ENCODE results near the gene TTLL10. TPM values are rescaled to one million over a fixed set of nuclear protein-coding genes. Genes with fewer than 3 reads are reported as not detected.

Gene TTLL10
- total and polyA plus RNA-seq, 2 donors from 2014 or later = 1.5 TPM; not detected in 1

DNA sequence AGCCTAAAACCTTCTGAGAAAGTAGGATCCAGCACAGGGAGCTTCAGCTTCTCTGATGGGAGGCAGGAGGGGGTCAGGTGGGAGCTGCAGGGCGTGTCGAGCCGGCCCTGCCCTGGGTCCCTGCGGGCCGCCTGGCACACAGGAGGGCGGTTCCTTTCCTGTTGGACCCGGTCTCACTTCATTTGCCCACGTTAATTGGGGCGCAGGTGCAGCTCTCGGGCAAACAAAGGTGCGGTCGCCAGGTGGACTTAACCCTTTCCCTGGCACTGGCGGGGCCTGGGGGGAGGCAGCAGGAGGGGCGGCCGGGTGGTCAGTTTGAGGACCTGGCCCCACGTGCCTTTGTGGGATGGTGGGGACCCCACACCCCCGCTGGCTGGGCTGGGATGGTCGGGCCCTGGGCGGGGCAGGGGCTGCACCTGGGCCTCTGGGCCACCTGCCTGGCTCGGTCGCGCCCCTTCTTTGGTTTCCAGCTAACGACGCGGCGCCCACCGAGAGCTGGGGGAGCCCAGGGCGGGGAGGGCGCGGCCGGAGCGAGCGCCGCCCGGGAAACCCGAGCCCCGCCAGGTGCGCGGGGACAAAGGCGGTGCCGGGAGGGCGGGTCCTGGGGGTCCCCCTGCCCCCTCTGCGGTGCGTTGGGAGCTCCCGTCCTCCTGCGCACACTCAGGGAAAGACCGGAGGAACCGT is 37.0 kb upstream of the TTLL10 start:
- Histone ChIP-seq H3K27me3 (ENCODE audit: control insufficient read depth, insufficient read depth, low read length) (no peaks in the 10 kb centered on the region), H3K9ac (ENCODE audit: low read length in 3 of 3) (no peak overlapping the region), H3K36me3 (ENCODE audit: control insufficient read depth in 2 of 3, insufficient read depth in 3 of 3, low read length in 3 of 3) (no peaks in the 10 kb centered on the region), H3K27ac (ENCODE audit: low read depth in 2 of 2, low read length in 2 of 2) (peak overlapping the region; percentile 57 to 60), H3K4me3 (ENCODE audit: low read length in 3 of 3) (no peak overlapping the region), H3K4me1 (ENCODE audit: control insufficient read depth in 2 of 3, insufficient read depth in 2 of 3, low read depth in 1 of 3, low read length in 3 of 3) (peaks cover 0 to 23% (median 10%) of the 10 kb centered on the region in 3 donors), H3K9me3 (ENCODE audit: control insufficient read depth in 2 of 3, insufficient read depth in 1 of 3, low read length in 3 of 3) (no peaks in the 10 kb centered on the region)
- TF ChIP-seq, protein P1, sequence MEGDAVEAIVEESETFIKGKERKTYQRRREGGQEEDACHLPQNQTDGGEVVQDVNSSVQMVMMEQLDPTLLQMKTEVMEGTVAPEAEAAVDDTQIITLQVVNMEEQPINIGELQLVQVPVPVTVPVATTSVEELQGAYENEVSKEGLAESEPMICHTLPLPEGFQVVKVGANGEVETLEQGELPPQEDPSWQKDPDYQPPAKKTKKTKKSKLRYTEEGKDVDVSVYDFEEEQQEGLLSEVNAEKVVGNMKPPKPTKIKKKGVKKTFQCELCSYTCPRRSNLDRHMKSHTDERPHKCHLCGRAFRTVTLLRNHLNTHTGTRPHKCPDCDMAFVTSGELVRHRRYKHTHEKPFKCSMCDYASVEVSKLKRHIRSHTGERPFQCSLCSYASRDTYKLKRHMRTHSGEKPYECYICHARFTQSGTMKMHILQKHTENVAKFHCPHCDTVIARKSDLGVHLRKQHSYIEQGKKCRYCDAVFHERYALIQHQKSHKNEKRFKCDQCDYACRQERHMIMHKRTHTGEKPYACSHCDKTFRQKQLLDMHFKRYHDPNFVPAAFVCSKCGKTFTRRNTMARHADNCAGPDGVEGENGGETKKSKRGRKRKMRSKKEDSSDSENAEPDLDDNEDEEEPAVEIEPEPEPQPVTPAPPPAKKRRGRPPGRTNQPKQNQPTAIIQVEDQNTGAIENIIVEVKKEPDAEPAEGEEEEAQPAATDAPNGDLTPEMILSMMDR (IDR thresholded peaks at IDR 0.05; ENCODE audit: borderline replicate concordance, extremely low read depth, insufficient read depth) = no peak
- intact Hi-C loops (cut with DNase I) = no loop called here
- peak in 4 of 5 donors; percentile 73 to 81 (median 76) for DNase-seq
- FAIRE-seq = no peak

- Histone ChIP-seq H3K27me3 (ENCODE audit: control insufficient read depth, insufficient read depth, low read length) (no peaks in the 10 kb centered on the region), H3K27ac (ENCODE audit: low read depth in 2 of 2, low read length in 2 of 2) (no peak overlapping the region), H3K9ac (ENCODE audit: low read length in 3 of 3) (no peak overlapping the region), H3K4me3 (ENCODE audit: low read length in 3 of 3) (no peak overlapping the region), H3K36me3 (ENCODE audit: control insufficient read depth in 2 of 3, insufficient read depth in 3 of 3, low read length in 3 of 3) (no peaks in the 10 kb centered on the region), H3K9me3 (ENCODE audit: control insufficient read depth in 2 of 3, insufficient read depth in 1 of 3, low read length in 3 of 3) (no peaks in the 10 kb centered on the region), H3K4me1 (ENCODE audit: control insufficient read depth in 2 of 3, insufficient read depth in 2 of 3, low read depth in 1 of 3, low read length in 3 of 3) (peaks cover 0 to 17% (median 10%) of the 10 kb centered on the region in 3 donors)
- peak in 1 of 5 donors; percentile 34 for DNase-seq
- no peak for FAIRE-seq
- TF ChIP-seq, protein P1 (IDR thresholded peaks at IDR 0.05; ENCODE audit: borderline replicate concordance, extremely low read depth, insufficient read depth) = no peak
- intact Hi-C loops (cut with DNase I) = no loop called here
Observed at GRCh38 chr1:1137256-1138045, 36.2 kb upstream of the TTLL10 start.

DNA sequence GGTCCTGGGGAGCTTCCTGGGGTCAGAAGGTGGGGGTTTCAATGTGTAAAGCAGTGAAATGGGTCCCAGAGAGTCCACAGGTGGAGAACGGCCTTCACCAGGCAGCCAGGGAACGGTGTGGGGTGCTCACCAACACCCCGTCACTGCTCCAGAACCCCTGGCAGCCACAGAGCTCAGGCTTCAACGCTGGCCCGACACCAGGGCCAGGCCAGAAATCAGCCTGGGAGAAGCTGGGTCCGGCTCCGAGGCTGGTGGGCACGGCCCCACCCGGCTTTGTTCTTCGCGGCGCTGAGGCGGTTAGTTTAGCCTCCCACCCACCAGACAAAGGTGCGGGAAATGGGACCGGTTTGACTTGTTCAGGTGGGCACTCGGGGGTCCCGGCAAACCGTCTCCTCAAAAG is 33.0 kb upstream of the TTLL10 start:
- Histone ChIP-seq H3K27me3 (ENCODE audit: control insufficient read depth, insufficient read depth, low read length) (no peaks in the 10 kb centered on the region), H3K27ac (ENCODE audit: low read depth in 2 of 2, low read length in 2 of 2) (no peak overlapping the region), H3K4me3 (ENCODE audit: low read length in 3 of 3) (no peak overlapping the region), H3K36me3 (ENCODE audit: control insufficient read depth in 2 of 3, insufficient read depth in 3 of 3, low read length in 3 of 3) (no peaks in the 10 kb centered on the region), H3K9ac (ENCODE audit: low read length in 3 of 3) (no peak overlapping the region), H3K9me3 (ENCODE audit: control insufficient read depth in 2 of 3, insufficient read depth in 1 of 3, low read length in 3 of 3) (no peaks in the 10 kb centered on the region), H3K4me1 (ENCODE audit: control insufficient read depth in 2 of 3, insufficient read depth in 2 of 3, low read depth in 1 of 3, low read length in 3 of 3) (peaks cover 0 to 4% (median 0%) of the 10 kb centered on the region in 3 donors)
- intact Hi-C loops (cut with DNase I) = no loop called here
- TF ChIP-seq, protein P1 (IDR thresholded peaks at IDR 0.05; ENCODE audit: borderline replicate concordance, extremely low read depth, insufficient read depth) = no peak
- FAIRE-seq (no peak), DNase-seq (no peak)

All from kidney (tissue), 14 donors.